Activated CD8-positive, alpha-beta memory T cell treated with anti-CD3 and anti-CD28 coated beads for 4 hours (primary cell): ENCODE results near the gene CORIN.
"Not testable (repeated sequence)": the region's sequence is repeated elsewhere in the genome, so short reads cannot be mapped to it uniquely, and the experiment has no call there.

Source experiments
- DNase-seq, 2 donors: peaks; one replicate each; pipeline ENCODE4 v3.0.0-alpha.2; 2020; ENCODE audit warnings: low read depth in 2 of 2

The CORIN gene

DNA sequence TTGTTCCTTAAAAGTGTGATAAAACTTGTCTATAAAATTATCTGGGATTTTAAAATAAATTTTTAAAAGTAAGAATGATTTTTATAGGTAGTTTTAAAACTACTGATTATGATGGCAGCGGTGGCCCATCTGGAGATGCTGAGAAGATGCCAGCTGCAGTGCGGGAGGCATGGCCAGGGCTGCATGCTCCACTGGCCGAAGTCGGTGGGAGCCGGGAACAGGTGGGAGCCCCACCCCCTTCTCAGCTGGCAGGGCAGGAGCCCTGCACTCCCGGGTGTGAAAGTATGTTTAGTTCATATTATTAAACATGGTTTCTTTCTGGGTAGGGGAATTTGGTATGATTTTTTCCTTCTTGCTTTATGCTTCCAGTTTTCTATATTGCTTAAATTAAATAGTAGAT, 63.8 kb downstream of the CORIN start:
- no peak for DNase-seq

DNA sequence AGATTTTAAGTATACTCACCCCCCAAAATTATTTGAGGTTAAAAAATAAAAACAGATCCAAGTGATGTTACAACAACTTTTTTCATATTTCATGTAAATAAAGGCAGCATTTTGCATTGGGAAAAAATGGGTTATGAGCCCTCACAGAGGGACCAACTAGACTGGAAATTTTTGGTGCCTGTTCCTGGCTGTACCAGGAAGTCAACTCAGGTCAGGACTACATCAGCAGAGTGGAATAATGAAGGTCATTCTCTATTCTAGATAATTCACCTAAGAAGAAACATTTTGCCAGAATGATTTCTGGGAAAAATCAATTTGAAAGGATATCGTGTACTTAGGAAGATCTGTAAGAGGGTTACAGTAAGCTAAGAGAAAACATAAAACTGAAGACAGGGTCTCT, 66.8 kb downstream of the CORIN start:
- DNase-seq = no peak

GRCh38 chr4:47767956-47768355, 69.9 kb downstream of the CORIN start:
- DNase-seq = not testable (repeated sequence)

GRCh38 chr4:47763279-47763678, 74.6 kb downstream of the CORIN start:
- DNase-seq = no peak

DNA sequence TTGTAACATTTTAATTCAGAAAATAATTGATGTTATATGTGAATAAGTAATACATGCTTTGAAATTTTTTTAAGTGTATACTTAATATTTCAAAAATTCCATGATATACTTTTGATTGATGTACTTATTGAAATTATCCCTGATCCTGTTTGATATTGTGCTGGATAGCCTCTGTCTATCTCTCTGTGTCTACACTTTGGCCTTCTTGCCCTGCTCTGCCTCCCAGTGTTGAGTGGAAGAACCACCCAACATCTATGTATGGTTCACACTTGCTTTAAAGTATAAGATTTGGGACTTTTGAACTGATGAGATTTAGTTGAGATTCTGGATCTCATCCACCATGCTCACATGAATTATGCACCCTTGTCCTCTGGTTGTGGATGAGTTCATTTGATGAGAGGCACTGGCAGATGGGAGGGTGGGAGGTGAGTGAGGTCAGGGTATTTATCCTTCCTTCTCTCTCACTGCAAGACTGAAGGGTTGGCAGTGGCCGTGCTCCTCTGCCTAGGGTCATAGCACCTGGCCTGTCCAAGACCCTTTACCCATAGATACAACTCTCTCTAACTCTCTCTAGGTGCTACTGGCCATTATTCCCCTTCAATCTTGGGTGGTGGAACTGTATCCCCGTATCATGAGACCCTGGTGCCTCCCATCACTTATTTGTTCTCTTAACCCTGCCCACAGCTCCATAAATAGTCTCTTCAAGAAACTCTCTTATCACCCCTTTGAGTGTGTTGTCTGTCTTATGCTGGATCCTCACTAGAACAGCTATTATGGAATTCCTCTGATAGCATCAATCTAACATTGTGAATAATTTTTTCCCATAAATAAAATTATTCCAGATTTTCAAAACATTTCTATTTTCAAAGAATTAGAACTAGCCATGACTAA, 75.2 kb downstream of the CORIN start:
- DNase-seq = no peak

GRCh38 chr4:47753316-47753715, 84.6 kb downstream of the CORIN start:
- not testable (repeated sequence) for DNase-seq

DNA sequence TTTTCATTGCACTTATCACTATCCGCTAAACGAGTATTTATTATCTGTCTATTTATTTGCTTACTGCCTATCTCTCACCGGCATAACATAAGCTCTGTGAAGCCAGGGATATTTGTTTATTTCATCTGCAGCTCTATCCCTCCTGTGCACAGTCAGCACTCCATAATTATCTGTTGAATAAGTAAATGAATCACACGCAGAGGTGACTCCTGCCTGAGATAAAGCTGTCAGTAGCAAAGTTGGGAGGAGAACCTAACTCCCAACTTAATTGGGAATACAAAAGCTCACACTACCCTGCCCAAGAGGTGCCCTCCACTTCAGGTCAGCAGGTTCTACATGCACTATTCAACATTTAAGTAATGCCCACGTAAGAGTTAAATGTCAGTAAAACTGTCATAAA, 85.7 kb downstream of the CORIN start:
- DNase-seq = no peak

GRCh38 chr4:47750788-47751187, 87.1 kb downstream of the CORIN start:
- no peak for DNase-seq

DNA sequence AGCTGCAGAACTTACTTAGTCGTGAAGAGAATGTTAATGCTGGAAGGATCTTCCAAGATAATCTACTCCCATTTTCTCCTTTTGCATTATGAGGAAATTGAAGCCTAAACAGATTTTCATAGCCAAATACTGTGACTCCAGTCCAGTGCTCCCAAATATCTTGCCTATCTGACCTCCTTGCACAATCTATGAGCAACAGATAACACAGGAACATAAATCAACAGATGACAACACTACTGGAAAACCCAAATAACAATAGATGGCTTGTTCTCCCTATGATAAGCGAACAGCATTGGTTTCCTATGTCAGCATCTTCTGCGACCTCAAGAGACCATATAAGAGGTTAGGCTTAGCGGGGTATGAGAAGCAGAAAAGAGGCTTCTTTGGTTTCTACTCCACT, 88.0 kb downstream of the CORIN start:
- no peak for DNase-seq

- no peak for DNase-seq
Measured at GRCh38 chr4:47749060-47749459, 88.8 kb downstream of the CORIN start.

DNA sequence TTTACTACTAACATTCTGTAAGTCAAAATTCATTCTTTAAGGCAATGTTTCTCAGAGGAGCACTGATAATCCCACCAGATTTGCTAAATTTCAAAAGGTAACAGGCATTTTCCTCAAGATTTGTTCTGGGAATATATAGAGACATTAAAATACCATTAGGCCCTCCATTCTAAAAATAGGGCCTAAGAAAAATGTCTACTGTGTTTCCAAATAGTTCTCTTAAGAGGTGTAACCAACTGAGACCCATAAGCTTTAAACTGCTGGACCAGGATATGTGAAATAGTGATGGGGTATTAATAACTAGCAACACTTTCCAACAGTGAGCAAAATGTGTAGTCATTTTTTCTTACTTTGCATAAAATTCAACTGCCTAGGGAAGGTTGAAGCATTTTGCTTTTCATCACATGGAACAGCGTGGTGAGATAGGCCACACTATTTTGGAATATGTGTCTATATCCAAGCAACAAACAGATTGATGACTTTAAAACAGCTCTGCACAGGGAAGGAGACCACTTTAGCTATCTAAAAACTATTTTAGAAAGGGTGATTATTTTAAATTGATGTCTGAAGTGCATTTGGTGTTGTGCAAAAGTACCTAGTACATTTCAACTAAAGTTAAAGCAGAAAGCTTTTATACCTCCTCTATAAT, 89.9 kb downstream of the CORIN start:
- no peak for DNase-seq

- no peak for DNase-seq
Measured at GRCh38 chr4:47747211-47747610, 90.7 kb downstream of the CORIN start.

GRCh38 chr4:47746122-47746521, 91.7 kb downstream of the CORIN start:
- DNase-seq = no peak

GRCh38 chr4:47744843-47745382, 93.0 kb downstream of the CORIN start:
- no peak for DNase-seq

DNA sequence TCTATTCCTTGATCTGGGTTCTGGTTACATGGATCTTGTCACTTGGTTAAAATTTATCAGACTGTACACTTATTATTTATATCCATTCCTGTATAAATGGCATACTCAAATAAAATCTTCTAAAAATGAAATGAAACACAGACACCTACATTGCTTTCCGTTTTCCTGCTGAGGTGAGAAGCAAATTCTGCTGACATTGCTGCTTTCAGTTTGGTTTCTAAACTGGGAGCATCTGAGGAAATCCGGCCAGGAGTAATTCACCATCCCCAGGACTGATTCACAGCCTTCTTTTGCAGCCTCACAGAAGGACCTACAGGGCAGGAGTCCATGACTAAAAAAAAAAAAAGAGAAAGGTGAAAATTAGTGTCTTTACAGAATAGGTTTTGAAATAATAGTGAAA, 93.6 kb downstream of the CORIN start:
- DNase-seq = no peak

GRCh38 chr4:47741200-47741599, 96.7 kb downstream of the CORIN start:
- DNase-seq = no peak

DNA sequence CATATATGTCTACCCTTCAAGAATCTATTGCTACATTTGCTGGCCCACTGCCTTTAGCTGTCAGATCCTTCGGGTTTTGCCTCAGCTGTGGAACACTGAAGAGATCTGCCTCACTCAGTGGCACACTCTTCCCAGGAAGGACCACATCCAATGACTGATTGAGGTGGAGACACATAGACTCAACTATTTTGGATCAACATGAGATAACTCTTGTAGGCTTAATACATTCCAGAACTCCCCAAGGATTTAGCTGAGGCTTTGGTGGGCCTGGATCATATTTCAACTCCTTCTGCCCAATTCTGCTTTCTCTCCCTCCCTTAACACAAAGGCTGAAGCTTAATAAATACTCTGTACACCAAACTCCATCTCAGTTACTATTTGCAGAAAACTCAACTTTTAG, 100.5 kb downstream of the CORIN start:
- DNase-seq = no peak

DNA sequence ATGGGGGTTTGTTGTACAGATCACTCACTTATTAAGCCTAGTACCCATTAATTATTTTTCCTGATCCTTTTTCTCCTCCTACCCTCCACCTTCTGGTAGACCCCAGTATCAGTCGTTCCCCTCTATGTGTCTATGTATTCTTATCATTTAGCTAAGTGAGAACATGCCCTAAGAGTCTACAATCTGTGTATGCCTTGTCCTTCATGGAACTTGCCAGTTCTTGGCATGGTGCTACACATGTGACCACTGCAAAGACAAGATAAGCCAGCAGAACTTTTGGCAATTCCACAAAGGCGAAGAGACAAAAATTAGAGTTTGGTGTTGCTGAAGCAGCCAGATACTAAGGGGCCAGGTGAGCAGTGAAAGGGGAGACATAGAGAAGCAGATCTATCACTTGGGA, 101.3 kb downstream of the CORIN start:
- no peak for DNase-seq

GRCh38 chr4:47736146-47736545, 101.7 kb downstream of the CORIN start:
- DNase-seq = no peak

- no peak for DNase-seq
Measured at GRCh38 chr4:47733302-47734175, 104.3 kb downstream of the CORIN start.

GRCh38 chr4:47731182-47731581, 106.7 kb downstream of the CORIN start:
- no peak for DNase-seq

- DNase-seq = no peak
Measured at GRCh38 chr4:47729131-47729680, 108.7 kb downstream of the CORIN start.
